Right atrium auricular region (tissue), 2 donors: ENCODE data around the gene PPP1R13B. TPM values are rescaled to one million over a fixed set of nuclear protein-coding genes. Genes with fewer than 3 reads are reported as not detected.

Experiments used
- DNase-seq: peaks from one replicate; pipeline ENCODE4 v3.0.0-alpha.2; 2019; ENCODE audit warnings: low spot score
- H3K27ac ChIP-seq, 2 donors: fragments of 200-600 bp; sonication (generic); 1 replicate in 1 of 2; 2 replicates in 1 of 2; pipeline ENCODE4 v1.5.1; 2016 to 2019
- H3K27me3 ChIP-seq, 2 donors: fragments of 200-600 bp; sonication (generic); one replicate each; pipeline versions ENCODE4 v1.5.1 to v1.6.0; 2017 to 2019
- H3K36me3 ChIP-seq: fragments of 200-600 bp; sonication (generic); one replicate; pipeline ENCODE4 v1.5.1; 2016
- H3K4me1 ChIP-seq, 2 donors: fragments of 200-600 bp; sonication (generic); one replicate each; pipeline versions ENCODE4 v1.5.1 to v1.6.0; 2017 to 2019
- H3K4me3 ChIP-seq, 2 donors: fragments of 200-600 bp; sonication (generic); 1 replicate in 1 of 2; 2 replicates in 1 of 2; pipeline ENCODE4 v1.5.1; 2017 to 2019; ENCODE audit warnings: mild to moderate bottlenecking in 1 of 2, moderate library complexity in 1 of 2
- H3K9me3 ChIP-seq, 2 donors: fragments of 200-600 bp; sonication (generic); one replicate each; pipeline ENCODE4 v1.5.1; 2019
- total RNA-seq, 2 donors: library from RNA; depleted of rRNA; stranded (reverse); fragments of >200 nt; gene quantifications; one replicate each; pipeline ENCODE4 v1.1.0, GENCODE V29; 2016
- TF ChIP-seq, protein P1 (sequence below), 2 donors: fragments of 200-600 bp; sonication (generic); IDR thresholded peaks; one replicate each; pipeline ENCODE4 v1.5.1; 2019; ENCODE audit warnings: antibody characterized with exemption in 2 of 2

Gene PPP1R13B
- total RNA-seq, 2 donors from 2014 or later = 45.7 to 47.8 TPM

DNA sequence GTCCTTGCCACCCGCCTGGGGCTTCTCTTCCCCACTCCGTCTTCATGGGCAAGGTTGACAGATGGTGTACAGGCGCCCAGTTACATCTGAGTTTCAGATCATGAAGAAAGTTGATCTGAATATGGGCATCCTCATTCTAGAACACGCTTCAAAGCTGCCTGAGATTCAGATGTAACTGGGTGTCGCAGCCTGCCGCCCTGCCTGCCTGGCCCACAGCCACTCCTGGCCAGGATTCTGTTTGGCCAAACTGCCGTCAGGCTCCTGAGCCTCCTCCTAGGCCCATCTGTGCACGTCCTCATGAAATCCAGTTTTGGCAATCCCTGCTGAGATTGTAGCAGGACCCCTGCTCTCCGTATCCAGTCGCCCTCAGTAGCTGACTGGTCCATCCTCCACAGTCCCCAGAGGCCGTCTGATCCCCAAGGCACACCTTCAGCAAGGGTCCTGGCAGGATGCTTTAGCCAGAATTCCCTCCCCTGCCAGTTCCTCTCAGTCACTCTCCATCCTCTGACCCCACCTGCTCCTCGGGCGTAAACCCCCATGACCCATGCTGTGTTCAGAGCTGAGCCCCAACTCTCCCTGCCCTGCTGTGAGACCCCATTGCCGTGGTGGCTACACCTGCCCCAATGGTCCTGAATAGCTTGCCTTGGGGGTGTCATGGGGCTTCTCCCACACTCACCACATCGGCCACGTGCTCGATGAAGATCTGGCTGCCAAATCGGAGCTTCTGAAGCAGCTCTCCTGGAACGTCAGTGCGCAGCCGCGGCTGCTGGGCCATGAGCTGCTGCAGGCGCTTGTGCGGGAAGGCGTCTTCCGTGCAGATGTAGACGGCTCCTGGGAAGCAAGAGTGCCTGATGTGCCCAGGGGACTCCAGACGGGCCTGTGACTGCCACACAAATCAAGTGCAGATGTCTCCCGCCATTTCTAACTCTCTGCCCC is 144.6 kb downstream of the PPP1R13B start:
- TF ChIP-seq, protein P1, sequence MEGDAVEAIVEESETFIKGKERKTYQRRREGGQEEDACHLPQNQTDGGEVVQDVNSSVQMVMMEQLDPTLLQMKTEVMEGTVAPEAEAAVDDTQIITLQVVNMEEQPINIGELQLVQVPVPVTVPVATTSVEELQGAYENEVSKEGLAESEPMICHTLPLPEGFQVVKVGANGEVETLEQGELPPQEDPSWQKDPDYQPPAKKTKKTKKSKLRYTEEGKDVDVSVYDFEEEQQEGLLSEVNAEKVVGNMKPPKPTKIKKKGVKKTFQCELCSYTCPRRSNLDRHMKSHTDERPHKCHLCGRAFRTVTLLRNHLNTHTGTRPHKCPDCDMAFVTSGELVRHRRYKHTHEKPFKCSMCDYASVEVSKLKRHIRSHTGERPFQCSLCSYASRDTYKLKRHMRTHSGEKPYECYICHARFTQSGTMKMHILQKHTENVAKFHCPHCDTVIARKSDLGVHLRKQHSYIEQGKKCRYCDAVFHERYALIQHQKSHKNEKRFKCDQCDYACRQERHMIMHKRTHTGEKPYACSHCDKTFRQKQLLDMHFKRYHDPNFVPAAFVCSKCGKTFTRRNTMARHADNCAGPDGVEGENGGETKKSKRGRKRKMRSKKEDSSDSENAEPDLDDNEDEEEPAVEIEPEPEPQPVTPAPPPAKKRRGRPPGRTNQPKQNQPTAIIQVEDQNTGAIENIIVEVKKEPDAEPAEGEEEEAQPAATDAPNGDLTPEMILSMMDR (IDR thresholded peaks at IDR 0.05) = no peak
- no peaks in the 10 kb centered on the region for H3K27me3 ChIP-seq
- H3K4me1 ChIP-seq = peaks cover 0 to 58% of the 10 kb centered on the region in 2 donors
- no peak for DNase-seq
- H3K9me3 ChIP-seq = no peaks in the 10 kb centered on the region
- no peak overlapping the region for H3K27ac ChIP-seq
- peaks cover 63% of the 10 kb centered on the region for H3K36me3 ChIP-seq
- no peak overlapping the region for H3K4me3 ChIP-seq

DNA sequence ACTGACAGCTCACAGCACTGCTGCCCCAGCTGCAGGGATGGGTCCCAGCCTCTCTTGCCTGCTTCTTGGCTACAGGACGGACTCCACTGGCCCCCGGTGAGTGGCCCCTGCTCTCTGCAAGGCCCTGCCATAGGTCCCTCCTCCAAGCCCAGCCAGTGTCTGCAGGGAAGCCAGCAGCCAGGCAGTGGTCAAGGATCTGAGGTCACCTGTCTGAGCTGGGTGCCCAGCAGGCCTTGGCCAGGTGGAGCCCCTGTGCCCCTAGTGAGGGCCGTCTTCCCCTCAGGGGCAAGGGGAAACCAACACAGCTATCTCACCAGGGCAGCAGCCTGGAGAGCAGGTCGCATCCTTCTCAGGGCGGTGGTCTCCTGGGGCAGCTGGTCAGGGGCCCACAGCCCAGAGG is 145.3 kb downstream of the PPP1R13B start:
- TF ChIP-seq, protein P1 (IDR thresholded peaks at IDR 0.05) = no peak
- Histone ChIP-seq H3K36me3 (peaks cover 65% of the 10 kb centered on the region), H3K27me3 (no peaks in the 10 kb centered on the region), H3K27ac (no peak overlapping the region), H3K4me3 (no peak overlapping the region), H3K4me1 (peaks cover 0 to 64% of the 10 kb centered on the region in 2 donors), H3K9me3 (no peaks in the 10 kb centered on the region)
- no peak for DNase-seq

DNA sequence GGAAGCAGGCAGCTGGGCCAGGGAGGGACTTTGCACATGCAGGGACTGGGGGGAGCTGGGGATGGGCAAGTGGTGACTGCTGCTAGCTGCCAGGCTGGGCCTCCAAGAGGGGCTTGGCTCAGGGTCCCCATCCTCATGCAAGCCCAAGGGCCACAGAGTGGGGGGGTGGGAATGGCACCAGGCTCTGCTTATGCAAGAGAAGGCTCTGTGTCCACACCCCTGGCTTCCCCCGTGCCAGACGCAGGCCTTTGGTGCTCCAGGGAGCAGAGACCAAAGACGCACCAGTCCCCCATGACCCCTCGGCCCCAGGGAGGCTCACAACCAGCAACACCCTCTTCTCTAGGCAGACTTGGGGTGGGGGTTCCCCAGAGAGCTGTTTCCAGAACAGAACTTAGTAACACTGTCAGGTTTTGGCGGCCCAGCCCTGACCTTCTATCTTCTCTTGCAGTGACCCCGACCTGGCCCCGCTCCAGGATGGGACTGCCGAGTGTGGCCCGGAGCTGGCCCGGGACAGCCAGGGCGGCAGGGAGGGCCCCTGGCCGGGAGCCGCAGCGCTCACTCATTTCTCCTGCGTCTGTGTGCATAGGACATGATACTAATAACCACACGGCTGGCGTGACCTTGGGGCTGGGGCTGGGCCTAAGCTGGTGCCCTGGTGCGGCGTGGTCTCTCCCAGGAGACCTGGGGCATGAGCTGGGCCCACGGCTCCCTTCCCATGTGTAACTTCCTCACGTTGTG is 146.5 kb downstream of the PPP1R13B start:
- Histone ChIP-seq H3K36me3 (peaks cover 65% of the 10 kb centered on the region), H3K27ac (peak overlapping the region in 1 of 2 donors; percentile 26), H3K9me3 (no peaks in the 10 kb centered on the region), H3K4me3 (no peak overlapping the region), H3K4me1 (peaks cover 0 to 72% of the 10 kb centered on the region in 2 donors), H3K27me3 (no peaks in the 10 kb centered on the region)
- no peak for DNase-seq
- TF ChIP-seq, protein P1 (IDR thresholded peaks at IDR 0.05) = no peak

DNA sequence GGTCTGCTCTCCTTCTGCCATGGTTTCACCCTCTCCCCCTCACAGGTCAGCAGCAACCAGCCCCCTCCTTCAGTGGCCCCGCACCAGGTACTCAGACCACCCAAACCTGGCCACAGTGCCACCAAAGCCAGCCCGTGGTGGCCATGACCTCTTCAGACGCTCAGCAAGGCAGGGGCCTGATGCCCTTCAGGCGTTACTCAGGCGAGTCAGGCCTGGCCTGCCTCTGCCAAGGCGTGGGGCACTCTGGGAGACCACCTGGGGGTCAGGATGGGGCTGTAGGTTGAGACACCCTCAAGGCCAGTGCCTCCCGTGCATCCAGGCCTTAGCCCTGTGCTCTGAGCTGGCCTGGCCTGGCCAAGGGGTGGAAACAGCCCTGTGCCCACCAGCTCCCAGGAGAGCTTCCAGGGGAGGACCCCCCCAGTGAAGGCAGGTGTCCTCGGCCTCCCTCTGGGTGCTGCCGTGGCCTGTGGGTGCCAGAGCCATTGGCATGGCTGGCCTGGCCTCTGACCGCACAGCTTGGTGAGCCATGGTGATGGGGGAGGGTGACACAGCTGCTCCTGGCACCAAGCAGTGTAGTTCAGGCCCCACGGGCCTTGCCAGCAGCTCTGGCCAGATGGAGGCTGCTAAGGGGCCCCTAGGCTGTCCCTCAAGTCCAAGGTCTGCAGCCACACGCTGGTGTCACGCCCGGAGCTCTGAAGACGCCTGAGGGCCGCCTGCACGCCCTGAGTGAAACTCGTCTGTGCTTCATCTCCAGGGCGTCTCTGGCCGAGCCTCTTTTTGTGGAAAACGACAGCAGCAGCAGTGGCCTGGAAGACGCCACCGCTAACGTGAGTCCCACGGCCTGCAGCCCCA is 147.2 kb downstream of the PPP1R13B start:
- Histone ChIP-seq H3K36me3 (peaks cover 65% of the 10 kb centered on the region), H3K27me3 (no peaks in the 10 kb centered on the region), H3K27ac (peak overlapping the region in 1 of 2 donors; percentile 26), H3K4me3 (no peak overlapping the region), H3K4me1 (peaks cover 0 to 71% of the 10 kb centered on the region in 2 donors), H3K9me3 (no peaks in the 10 kb centered on the region)
- DNase-seq = no peak
- TF ChIP-seq, protein P1 (IDR thresholded peaks at IDR 0.05) = no peak

DNA sequence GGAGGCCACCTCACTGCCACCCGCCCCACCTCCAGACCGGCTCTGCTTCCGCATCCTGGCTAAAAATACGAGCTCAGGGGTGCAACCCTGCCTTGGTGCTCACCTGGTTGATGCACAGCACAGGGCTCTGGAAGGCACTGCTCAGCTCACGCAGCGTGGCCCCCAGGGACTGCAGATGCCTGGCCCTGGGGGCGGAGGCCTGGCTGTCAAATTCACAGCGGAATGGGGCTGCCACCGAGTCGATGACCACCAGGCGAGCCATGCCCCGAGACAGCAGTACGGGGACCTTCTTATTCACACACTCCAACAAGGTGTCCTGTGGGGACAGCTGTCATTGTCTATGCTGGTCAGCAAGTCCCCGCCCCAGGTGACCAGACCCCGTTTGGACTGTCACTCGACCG is 148.1 kb downstream of the PPP1R13B start:
- Histone ChIP-seq H3K4me1 (peaks cover 0 to 64% of the 10 kb centered on the region in 2 donors), H3K9me3 (no peaks in the 10 kb centered on the region), H3K27me3 (no peaks in the 10 kb centered on the region), H3K4me3 (no peak overlapping the region), H3K27ac (peak overlapping the region in 1 of 2 donors; percentile 26), H3K36me3 (peaks cover 65% of the 10 kb centered on the region)
- TF ChIP-seq, protein P1 (IDR thresholded peaks at IDR 0.05) = no peak
- DNase-seq = no peak
